GM12801 (cell line): ENCODE measurements around the gene CACNA1D.

ENCODE experiments used
- CTCF ChIP-seq: IDR thresholded peaks from one replicate; pipeline ENCODE4 v1.5.1; 2011; ENCODE audit warnings: control low read depth; ENCODE audit not compliant: insufficient read length; ENCODE audit errors: extremely low read depth

The CACNA1D gene

GRCh38 chr3:53594276-53594675, 99.9 kb downstream of the CACNA1D start:
- no peak for TF ChIP-seq CTCF

- TF ChIP-seq CTCF: no peak
These were observed 101.2 kb downstream of the CACNA1D start for GRCh38 chr3:53595660-53596059.

GRCh38 chr3:53597136-53597915, 102.9 kb downstream of the CACNA1D start:
- no peak for TF ChIP-seq CTCF

GRCh38 chr3:53599771-53600170, 105.4 kb downstream of the CACNA1D start:
- TF ChIP-seq CTCF: no peak

GRCh38 chr3:53602866-53603265, 108.5 kb downstream of the CACNA1D start:
- no peak for TF ChIP-seq CTCF

- no peak for TF ChIP-seq CTCF
These were observed 109.8 kb downstream of the CACNA1D start for GRCh38 chr3:53604232-53604631.

- TF ChIP-seq CTCF: no peak
These were observed 112.4 kb downstream of the CACNA1D start for GRCh38 chr3:53606793-53607192.
